H1 (cell line): ENCODE measurements around the gene GSG1L. TPM values are rescaled to one million over a fixed set of nuclear protein-coding genes. Genes with fewer than 3 reads are reported as not detected.

Experiments used
- CHD1 ChIP-seq: IDR thresholded peaks from 2 replicates; pipeline ENCODE4 v1.6.1; 2012; ENCODE audit warnings: low read depth, low read length, improper control_type of control experiment
- EZH2 ChIP-seq: fragments of 200-600 bp; sonication (generic); IDR thresholded peaks from 2 replicates; pipeline ENCODE4 v1.7.1; 2012; ENCODE audit warnings: low read depth, mild to moderate bottlenecking, moderate library complexity, low read length, inconsistent platforms; ENCODE audit not compliant: severe bottlenecking
- GTF2F1 ChIP-seq: IDR thresholded peaks from 2 replicates; pipeline ENCODE4 v1.6.1; 2012; ENCODE audit warnings: low read depth, low read length, improper control_type of control experiment, borderline replicate concordance
- KDM1A ChIP-seq: fragments of 200-600, 300-600 bp; sonication (generic); IDR thresholded peaks from 2 replicates; pipeline ENCODE4 v1.7.1; 2016; ENCODE audit warnings: mild to moderate bottlenecking, low read length, borderline replicate concordance
- NRF1 ChIP-seq: IDR thresholded peaks from 2 replicates; pipeline ENCODE4 v1.6.1; 2011; ENCODE audit warnings: mild to moderate bottlenecking, low read depth, low read length, improper control_type of control experiment
- PHF8 ChIP-seq: fragments of 200-600 bp; sonication (generic); conservative IDR thresholded peaks from 2 replicates; pipeline ENCODE4 v1.7.1; 2012; ENCODE audit warnings: low read depth, mild to moderate bottlenecking, inconsistent platforms, low read length, moderate library complexity
- SAP30 ChIP-seq: fragments of 300-600 bp; sonication (generic); IDR thresholded peaks from 2 replicates; pipeline ENCODE4 v1.7.1; 2012; ENCODE audit warnings: low read length, moderate library complexity, mild to moderate bottlenecking, inconsistent platforms; ENCODE audit not compliant: insufficient read depth, insufficient replicate concordance
- polyA plus RNA-seq, 7 experiments: library from polyadenylated mRNA; depleted of rRNA in 3 of 7; stranded (reverse) in 5 of 7; unstranded in 2 of 7; fragments of >200 nt in 5 of 7; fragments of 200-250 nt in 2 of 7; gene quantifications; 1 replicate in 5 of 7; 2 replicates in 1 of 7; 4 replicates in 1 of 7; pipeline versions ENCODE4 v1.2.1 to v1.2.3, GENCODE V29; 2011 to 2013; ENCODE audit warnings: missing spikeins in 2 of 7, mixed read lengths in 2 of 7
- total RNA-seq: library from RNA; stranded (reverse); fragmentation: NEBNext Ultra II Directional; extraction: Animal tissue kit (Norgen Biotek cat#: 25700); gene quantifications from 2 replicates; pipeline ENCODE4 v1.2.1, GENCODE V29; 2021
- TF ChIP-seq, protein P1 (sequence below): fragments of 300-600 bp; sonication (generic); IDR thresholded peaks from 2 replicates; pipeline ENCODE4 v1.7.1; 2012; ENCODE audit warnings: low read length, moderate library complexity, mild to moderate bottlenecking, inconsistent platforms; ENCODE audit not compliant: insufficient replicate concordance

Gene GSG1L
- total and polyA plus RNA-seq, 2 of the 8 experiments (the other 6 are each of a cell fraction or from before 2014, with no cell fraction given), result 0.71 to 1.1 TPM

DNA sequence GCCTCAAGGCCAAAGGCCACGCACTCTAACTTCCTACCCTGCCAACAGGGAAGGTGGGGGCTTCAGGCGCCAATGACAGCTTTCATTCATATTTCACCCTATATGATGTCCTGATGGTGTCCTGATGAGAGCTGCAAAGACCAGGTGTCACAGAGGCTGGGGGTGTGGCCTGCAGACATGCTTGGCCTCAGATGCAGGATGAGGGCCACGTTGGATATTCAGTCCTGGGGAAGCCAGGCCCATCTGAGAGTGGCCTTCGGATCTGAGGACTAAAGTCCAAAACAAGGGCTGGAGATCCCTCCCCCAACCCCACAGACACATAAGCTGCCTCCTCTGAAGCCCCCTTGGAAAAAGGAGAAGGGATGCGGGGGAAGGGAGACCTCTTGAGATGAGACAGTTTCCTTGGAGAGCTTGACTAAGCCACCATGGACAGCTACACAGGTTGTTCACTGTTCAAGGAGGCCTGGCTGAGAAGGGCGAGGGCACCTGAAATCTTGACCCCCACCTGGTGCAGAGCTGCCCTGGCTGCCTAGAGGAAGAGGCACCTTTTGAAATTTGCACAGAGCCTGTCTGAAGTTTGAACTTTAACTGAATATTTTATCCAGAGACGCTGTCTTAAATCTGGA is 24.3 kb upstream of the GSG1L start (continued):
- TF ChIP-seq EZH2, result no peak
- TF ChIP-seq PHF8, result no peak
- no peak for TF ChIP-seq KDM1A
- TF ChIP-seq NRF1, result no peak
- no peak for TF ChIP-seq GTF2F1
- TF ChIP-seq, protein P1, sequence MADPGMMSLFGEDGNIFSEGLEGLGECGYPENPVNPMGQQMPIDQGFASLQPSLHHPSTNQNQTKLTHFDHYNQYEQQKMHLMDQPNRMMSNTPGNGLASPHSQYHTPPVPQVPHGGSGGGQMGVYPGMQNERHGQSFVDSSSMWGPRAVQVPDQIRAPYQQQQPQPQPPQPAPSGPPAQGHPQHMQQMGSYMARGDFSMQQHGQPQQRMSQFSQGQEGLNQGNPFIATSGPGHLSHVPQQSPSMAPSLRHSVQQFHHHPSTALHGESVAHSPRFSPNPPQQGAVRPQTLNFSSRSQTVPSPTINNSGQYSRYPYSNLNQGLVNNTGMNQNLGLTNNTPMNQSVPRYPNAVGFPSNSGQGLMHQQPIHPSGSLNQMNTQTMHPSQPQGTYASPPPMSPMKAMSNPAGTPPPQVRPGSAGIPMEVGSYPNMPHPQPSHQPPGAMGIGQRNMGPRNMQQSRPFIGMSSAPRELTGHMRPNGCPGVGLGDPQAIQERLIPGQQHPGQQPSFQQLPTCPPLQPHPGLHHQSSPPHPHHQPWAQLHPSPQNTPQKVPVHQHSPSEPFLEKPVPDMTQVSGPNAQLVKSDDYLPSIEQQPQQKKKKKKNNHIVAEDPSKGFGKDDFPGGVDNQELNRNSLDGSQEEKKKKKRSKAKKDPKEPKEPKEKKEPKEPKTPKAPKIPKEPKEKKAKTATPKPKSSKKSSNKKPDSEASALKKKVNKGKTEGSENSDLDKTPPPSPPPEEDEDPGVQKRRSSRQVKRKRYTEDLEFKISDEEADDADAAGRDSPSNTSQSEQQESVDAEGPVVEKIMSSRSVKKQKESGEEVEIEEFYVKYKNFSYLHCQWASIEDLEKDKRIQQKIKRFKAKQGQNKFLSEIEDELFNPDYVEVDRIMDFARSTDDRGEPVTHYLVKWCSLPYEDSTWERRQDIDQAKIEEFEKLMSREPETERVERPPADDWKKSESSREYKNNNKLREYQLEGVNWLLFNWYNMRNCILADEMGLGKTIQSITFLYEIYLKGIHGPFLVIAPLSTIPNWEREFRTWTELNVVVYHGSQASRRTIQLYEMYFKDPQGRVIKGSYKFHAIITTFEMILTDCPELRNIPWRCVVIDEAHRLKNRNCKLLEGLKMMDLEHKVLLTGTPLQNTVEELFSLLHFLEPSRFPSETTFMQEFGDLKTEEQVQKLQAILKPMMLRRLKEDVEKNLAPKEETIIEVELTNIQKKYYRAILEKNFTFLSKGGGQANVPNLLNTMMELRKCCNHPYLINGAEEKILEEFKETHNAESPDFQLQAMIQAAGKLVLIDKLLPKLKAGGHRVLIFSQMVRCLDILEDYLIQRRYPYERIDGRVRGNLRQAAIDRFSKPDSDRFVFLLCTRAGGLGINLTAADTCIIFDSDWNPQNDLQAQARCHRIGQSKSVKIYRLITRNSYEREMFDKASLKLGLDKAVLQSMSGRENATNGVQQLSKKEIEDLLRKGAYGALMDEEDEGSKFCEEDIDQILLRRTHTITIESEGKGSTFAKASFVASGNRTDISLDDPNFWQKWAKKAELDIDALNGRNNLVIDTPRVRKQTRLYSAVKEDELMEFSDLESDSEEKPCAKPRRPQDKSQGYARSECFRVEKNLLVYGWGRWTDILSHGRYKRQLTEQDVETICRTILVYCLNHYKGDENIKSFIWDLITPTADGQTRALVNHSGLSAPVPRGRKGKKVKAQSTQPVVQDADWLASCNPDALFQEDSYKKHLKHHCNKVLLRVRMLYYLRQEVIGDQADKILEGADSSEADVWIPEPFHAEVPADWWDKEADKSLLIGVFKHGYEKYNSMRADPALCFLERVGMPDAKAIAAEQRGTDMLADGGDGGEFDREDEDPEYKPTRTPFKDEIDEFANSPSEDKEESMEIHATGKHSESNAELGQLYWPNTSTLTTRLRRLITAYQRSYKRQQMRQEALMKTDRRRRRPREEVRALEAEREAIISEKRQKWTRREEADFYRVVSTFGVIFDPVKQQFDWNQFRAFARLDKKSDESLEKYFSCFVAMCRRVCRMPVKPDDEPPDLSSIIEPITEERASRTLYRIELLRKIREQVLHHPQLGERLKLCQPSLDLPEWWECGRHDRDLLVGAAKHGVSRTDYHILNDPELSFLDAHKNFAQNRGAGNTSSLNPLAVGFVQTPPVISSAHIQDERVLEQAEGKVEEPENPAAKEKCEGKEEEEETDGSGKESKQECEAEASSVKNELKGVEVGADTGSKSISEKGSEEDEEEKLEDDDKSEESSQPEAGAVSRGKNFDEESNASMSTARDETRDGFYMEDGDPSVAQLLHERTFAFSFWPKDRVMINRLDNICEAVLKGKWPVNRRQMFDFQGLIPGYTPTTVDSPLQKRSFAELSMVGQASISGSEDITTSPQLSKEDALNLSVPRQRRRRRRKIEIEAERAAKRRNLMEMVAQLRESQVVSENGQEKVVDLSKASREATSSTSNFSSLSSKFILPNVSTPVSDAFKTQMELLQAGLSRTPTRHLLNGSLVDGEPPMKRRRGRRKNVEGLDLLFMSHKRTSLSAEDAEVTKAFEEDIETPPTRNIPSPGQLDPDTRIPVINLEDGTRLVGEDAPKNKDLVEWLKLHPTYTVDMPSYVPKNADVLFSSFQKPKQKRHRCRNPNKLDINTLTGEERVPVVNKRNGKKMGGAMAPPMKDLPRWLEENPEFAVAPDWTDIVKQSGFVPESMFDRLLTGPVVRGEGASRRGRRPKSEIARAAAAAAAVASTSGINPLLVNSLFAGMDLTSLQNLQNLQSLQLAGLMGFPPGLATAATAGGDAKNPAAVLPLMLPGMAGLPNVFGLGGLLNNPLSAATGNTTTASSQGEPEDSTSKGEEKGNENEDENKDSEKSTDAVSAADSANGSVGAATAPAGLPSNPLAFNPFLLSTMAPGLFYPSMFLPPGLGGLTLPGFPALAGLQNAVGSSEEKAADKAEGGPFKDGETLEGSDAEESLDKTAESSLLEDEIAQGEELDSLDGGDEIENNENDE, result no peak
- TF ChIP-seq CHD1, result no peak
- no peak for TF ChIP-seq SAP30
